ENCODE measurements around the gene SCRN1. TPM values are rescaled to one million over a fixed set of nuclear protein-coding genes. Genes with fewer than 3 reads are reported as not detected.

SCRN1 gene
- total RNA-seq, 1 donor = 113 TPM

- no peak overlapping the region for H3K4me3 ChIP-seq (ENCODE audit: low read depth, low read length)
- DNase-seq (ENCODE audit: low read depth) = no peak
- no peak for TF ChIP-seq CTCF (IDR thresholded peaks at IDR 0.05; ENCODE audit: insufficient read depth, low read depth, low read length)
Measured at GRCh38 chr7:29977886-29978651, 11.5 kb downstream of the SCRN1 start.

DNA sequence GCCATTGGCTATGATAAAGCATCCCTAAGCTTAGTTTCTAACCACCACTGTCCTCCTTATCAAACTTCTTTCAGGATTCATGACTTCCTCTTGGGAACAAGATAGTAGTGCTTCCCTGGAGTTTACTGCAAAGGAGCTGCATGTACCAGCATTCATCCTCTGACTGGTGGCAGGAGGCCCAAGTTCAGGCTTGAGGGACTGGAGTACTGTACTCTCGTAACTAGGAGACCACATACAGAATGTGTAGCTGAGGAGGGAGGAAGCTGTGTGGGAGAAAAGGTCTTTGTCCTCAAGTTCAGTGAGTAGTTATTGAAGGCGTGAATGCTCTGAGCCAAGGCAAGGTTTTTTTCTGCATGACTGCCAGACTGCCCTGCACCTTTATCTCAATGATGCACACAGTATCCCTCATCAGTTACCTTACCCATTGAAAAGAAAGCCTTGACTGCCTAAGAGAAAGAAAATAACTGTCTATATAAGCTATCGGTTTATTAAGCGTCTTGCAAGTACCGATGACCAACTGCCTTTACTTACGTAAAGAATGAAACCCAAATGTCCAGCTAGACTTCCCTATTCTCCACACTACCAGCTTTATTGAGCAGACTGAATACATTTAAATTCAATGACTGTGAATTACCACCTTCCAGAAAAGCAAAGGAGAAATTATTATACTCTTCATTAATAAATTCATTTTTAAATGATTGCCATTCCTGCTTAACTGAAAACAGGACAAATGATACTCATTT, 12.8 kb downstream of the SCRN1 start:
- peak; percentile 86 for DNase-seq (ENCODE audit: low read depth)
- no peak overlapping the region for H3K4me3 ChIP-seq (ENCODE audit: low read depth, low read length)
- no peak for TF ChIP-seq CTCF (IDR thresholded peaks at IDR 0.05; ENCODE audit: insufficient read depth, low read depth, low read length)

GRCh38 chr7:29976266-29976665, 13.3 kb downstream of the SCRN1 start:
- H3K4me3 ChIP-seq (ENCODE audit: low read depth, low read length) = peak overlapping the region; percentile 7
- TF ChIP-seq CTCF (IDR thresholded peaks at IDR 0.05; ENCODE audit: insufficient read depth, low read depth, low read length) = no peak
- DNase-seq (ENCODE audit: low read depth) = peak; percentile 89

GRCh38 chr7:29975561-29975960, 14.0 kb downstream of the SCRN1 start:
- DNase-seq (ENCODE audit: low read depth) = no peak
- H3K4me3 ChIP-seq (ENCODE audit: low read depth, low read length) = no peak overlapping the region
- TF ChIP-seq CTCF (IDR thresholded peaks at IDR 0.05; ENCODE audit: insufficient read depth, low read depth, low read length) = no peak

- no peak for TF ChIP-seq CTCF (IDR thresholded peaks at IDR 0.05; ENCODE audit: insufficient read depth, low read depth, low read length)
- no peak overlapping the region for H3K4me3 ChIP-seq (ENCODE audit: low read depth, low read length)
- no peak for DNase-seq (ENCODE audit: low read depth)
Measured at GRCh38 chr7:29974286-29974685, 15.3 kb downstream of the SCRN1 start.

DNA sequence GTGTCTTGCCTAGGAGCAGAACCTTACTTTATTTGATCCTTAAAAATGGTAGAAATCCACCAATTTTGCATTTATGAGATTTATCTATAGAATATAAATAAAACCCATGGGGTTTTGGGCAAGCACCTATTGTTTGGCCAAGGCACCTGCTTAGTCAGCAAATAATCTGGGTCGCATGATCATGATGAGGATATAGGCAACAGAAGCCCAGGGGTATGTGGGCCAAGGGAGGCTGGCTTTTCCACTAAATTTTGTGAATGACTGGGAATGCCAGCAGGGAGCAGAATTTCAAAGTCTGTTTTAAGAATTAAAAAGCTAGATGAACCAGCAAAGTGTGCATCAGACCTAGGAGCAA, 17.3 kb downstream of the SCRN1 start:
- no peak for TF ChIP-seq CTCF (IDR thresholded peaks at IDR 0.05; ENCODE audit: insufficient read depth, low read depth, low read length)
- H3K4me3 ChIP-seq (ENCODE audit: low read depth, low read length) = no peak overlapping the region
- DNase-seq (ENCODE audit: low read depth) = no peak
